PC-9 (cell line): ENCODE measurements around the gene AFG1L. TPM values are rescaled to one million over a fixed set of nuclear protein-coding genes. Genes with fewer than 3 reads are reported as not detected.

Source experiments
- BruUV-seq: library from RNA; stranded (reverse); fragments of 400-500 nt; replicated peaks from 2 replicates; lab custom pipeline; 2021; lab: Mats Ljungman, UMichigan
- CTCF ChIA-PET: fragments of 300-600 bp; sonication (Branson Sonifier 250); formaldehyde crosslinking; loops from one replicate; lab custom pipeline; 2022; ENCODE audit warnings: antibody characterized with exemption; lab: Charles Lee
- POLR2A ChIA-PET: fragments of 300-600 bp; sonication (Branson Sonifier 250); formaldehyde crosslinking; loops from one replicate; lab custom pipeline; 2022; ENCODE audit warnings: antibody characterized with exemption; ENCODE audit not compliant: unreplicated experiment; lab: Charles Lee
- DNase-seq, 2 experiments: peaks; one replicate each; pipeline versions ENCODE4 v3.0.0 to v3.0.0-alpha.2; 2015 to 2022; ENCODE audit warnings: mixed read lengths in 1 of 2
- H2AFZ ChIP-seq: fragments of 200-600 bp; sonication (generic); 2 replicates; pipeline ENCODE4 v1.8.1; 2017; ENCODE audit warnings: antibody characterized with exemption
- H3F3A ChIP-seq: fragments of 200-600 bp; sonication (generic); 2 replicates; pipeline ENCODE4 v1.8.1; 2017; ENCODE audit warnings: antibody characterized with exemption, mild to moderate bottlenecking, low read depth; ENCODE audit not compliant: insufficient read depth
- H3K27ac ChIP-seq: fragments of 200-600 bp; sonication (generic); 2 replicates; pipeline ENCODE4 v1.6.1; 2016; ENCODE audit warnings: mixed run types
- H3K27me3 ChIP-seq: fragments of 200-600 bp; sonication (generic); 2 replicates; pipeline ENCODE4 v1.6.1; 2016; ENCODE audit warnings: low read depth, mixed run types; ENCODE audit not compliant: insufficient read depth
- H3K36me3 ChIP-seq: fragments of 200-600 bp; sonication (generic); 2 replicates; pipeline ENCODE4 v1.6.1; 2016; ENCODE audit warnings: low read depth, mixed run types
- H3K4me1 ChIP-seq: fragments of 200-600 bp; sonication (generic); replicated peaks from 2 replicates; pipeline ENCODE4 v1.6.1; 2016; ENCODE audit warnings: mixed run types; ENCODE audit not compliant: insufficient read depth
- H3K4me2 ChIP-seq: fragments of 200-600 bp; sonication (generic); 2 replicates; pipeline ENCODE4 v1.6.1; 2017; ENCODE audit warnings: mixed run types
- H3K4me3 ChIP-seq: fragments of 200-600 bp; sonication (generic); 2 replicates; pipeline ENCODE4 v1.6.1; 2016; ENCODE audit warnings: mixed run types
- H3K79me2 ChIP-seq: fragments of 200-600 bp; sonication (generic); 2 replicates; pipeline ENCODE4 v1.6.1; 2017; ENCODE audit warnings: low read depth, mixed run types
- H3K9me2 ChIP-seq: fragments of 200-600 bp; sonication (generic); 2 replicates; pipeline ENCODE4 v1.8.1; 2017; ENCODE audit warnings: mild to moderate bottlenecking; ENCODE audit not compliant: insufficient read depth
- H3K9me3 ChIP-seq: fragments of 200-600 bp; sonication (generic); 2 replicates; pipeline ENCODE4 v1.8.1; 2016; ENCODE audit warnings: low read depth; ENCODE audit not compliant: insufficient read depth
- H4K20me1 ChIP-seq: fragments of 200-600 bp; sonication (generic); 2 replicates; pipeline ENCODE4 v1.8.1; 2017; ENCODE audit not compliant: insufficient read depth
- CTCF ChIP-seq: fragments of 200-600 bp; sonication (generic); conservative IDR thresholded peaks from 2 replicates; pipeline ENCODE4 v1.6.1; 2017; ENCODE audit warnings: mixed run types, antibody characterized with exemption, mild to moderate bottlenecking, moderate library complexity
- EZH2 ChIP-seq: fragments of 200-600 bp; sonication (generic); IDR thresholded peaks from 2 replicates; pipeline ENCODE4 v1.8.0; 2017; ENCODE audit warnings: antibody characterized with exemption, low read depth
- intact Hi-C: fragments of 100-400 bp; cut with micrococcal nuclease; formaldehyde crosslinking; loops from one replicate; pipeline ENCODE4 v1.10.0; 2022; ENCODE audit not compliant: unreplicated experiment
- total RNA-seq: library from RNA; stranded (reverse); gene quantifications from 2 replicates; pipeline ENCODE4 v1.2.3, GENCODE V29; 2021

The AFG1L gene
- total RNA-seq, 1 experiment from 2014 or later, result 8.9 TPM

- Histone ChIP-seq H3K9me2 (no peaks in the 10 kb centered on the region), H3K79me2 (no peaks in the 10 kb centered on the region), H3K9me3 (no peaks in the 10 kb centered on the region), H3K27me3 (no peaks in the 10 kb centered on the region), H3K36me3 (no peaks in the 10 kb centered on the region), H3K4me2 (no peak overlapping the region), H4K20me1 (no peaks in the 10 kb centered on the region), H3K27ac (no peak overlapping the region), H3K4me3 (no peak overlapping the region), H3K4me1 (no peaks in the 10 kb centered on the region), H3F3A (no peaks in the 10 kb centered on the region), H2AFZ (no peak overlapping the region)
- ChIA-PET POLR2A (no interaction called here), CTCF (no interaction called here)
- no TSS peak for BruUV-seq
- no peak for DNase-seq
- intact Hi-C loops, result no loop called here
- TF ChIP-seq EZH2 (no peak), CTCF (no peak)
Measured at GRCh38 chr6:108435391-108435790, 140.5 kb downstream of the AFG1L start.

- H2AFZ ChIP-seq, result no peak overlapping the region
- CTCF ChIA-PET, result interaction anchor here (0.6 kb wide), 1 partner anchor 864 kb away, joined by 10 read pairs; no protein-coding TSS in a partner anchor
- no TSS peak for BruUV-seq
Measured at GRCh38 chr6:108436771-108437170, 141.9 kb downstream of the AFG1L start.

GRCh38 chr6:108437821-108438220, 143.0 kb downstream of the AFG1L start:
- ChIA-PET CTCF (no interaction called here), POLR2A (no interaction called here)
- Histone ChIP-seq H2AFZ (no peak overlapping the region), H3K4me1 (no peaks in the 10 kb centered on the region), H3K9me3 (no peaks in the 10 kb centered on the region), H3K27ac (no peak overlapping the region), H3K27me3 (no peaks in the 10 kb centered on the region), H3F3A (no peaks in the 10 kb centered on the region), H3K79me2 (no peaks in the 10 kb centered on the region), H3K4me2 (no peak overlapping the region), H4K20me1 (no peaks in the 10 kb centered on the region), H3K36me3 (no peaks in the 10 kb centered on the region), H3K4me3 (no peak overlapping the region), H3K9me2 (no peaks in the 10 kb centered on the region)
- BruUV-seq, result no TSS peak
- no peak for DNase-seq
- intact Hi-C loops, result no loop called here
- TF ChIP-seq CTCF (no peak), EZH2 (no peak)

More at GRCh38 chr6:108436771-108437170, 141.9 kb downstream of the AFG1L start:
- Histone ChIP-seq H3K4me2 (no peak overlapping the region), H3K27ac (no peak overlapping the region), H3K79me2 (no peaks in the 10 kb centered on the region), H3K36me3 (no peaks in the 10 kb centered on the region), H4K20me1 (no peaks in the 10 kb centered on the region), H3K27me3 (no peaks in the 10 kb centered on the region), H3K9me2 (no peaks in the 10 kb centered on the region), H3K4me1 (no peaks in the 10 kb centered on the region), H3K9me3 (no peaks in the 10 kb centered on the region), H3F3A (no peaks in the 10 kb centered on the region), H3K4me3 (no peak overlapping the region)
- intact Hi-C loops, result no loop called here
- TF ChIP-seq EZH2, result no peak
- TF ChIP-seq CTCF, result no peak
- POLR2A ChIA-PET, result no interaction called here
- no peak for DNase-seq
